Fibroblast of mammary gland (primary cell): ENCODE measurements around the gene ASAP2.

Source experiments
- DNase-seq: peaks from one replicate; pipeline ENCODE4 v3.0.0-alpha.2; 2010; ENCODE audit warnings: low read depth
- H3K4me3 ChIP-seq: 2 replicates; pipeline ENCODE4 v1.5.1; 2011; ENCODE audit warnings: low read depth, mild to moderate bottlenecking, low read length, moderate library complexity; ENCODE audit not compliant: control insufficient read depth
- TF ChIP-seq, protein P1 (sequence below): conservative IDR thresholded peaks from 2 replicates; pipeline ENCODE4 v1.5.1; 2011; ENCODE audit warnings: low read depth, low read length, inconsistent platforms; ENCODE audit not compliant: control insufficient read depth, insufficient read depth

Gene ASAP2

DNA sequence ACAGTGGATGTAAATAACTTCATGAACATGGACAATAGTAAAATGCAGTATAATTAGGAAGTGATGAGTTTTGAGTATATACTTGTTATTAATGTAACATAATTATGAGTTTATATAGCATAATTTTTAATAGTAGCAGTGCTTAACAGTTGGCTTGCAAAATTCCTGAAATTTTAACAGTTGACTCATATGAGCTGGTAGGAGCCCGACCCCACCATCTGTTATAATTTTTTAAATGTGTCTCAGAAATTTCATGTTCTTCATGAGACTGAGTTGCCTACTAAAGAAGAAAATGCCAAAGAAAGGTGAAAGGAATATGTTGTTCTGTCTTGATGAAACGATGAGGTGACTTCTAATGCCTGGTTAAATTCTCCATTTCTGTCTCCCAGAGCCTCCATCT lies 154.1 kb downstream of the ASAP2 start:
- H3K4me3 ChIP-seq = no peak overlapping the region
- no peak for DNase-seq
- TF ChIP-seq, protein P1, sequence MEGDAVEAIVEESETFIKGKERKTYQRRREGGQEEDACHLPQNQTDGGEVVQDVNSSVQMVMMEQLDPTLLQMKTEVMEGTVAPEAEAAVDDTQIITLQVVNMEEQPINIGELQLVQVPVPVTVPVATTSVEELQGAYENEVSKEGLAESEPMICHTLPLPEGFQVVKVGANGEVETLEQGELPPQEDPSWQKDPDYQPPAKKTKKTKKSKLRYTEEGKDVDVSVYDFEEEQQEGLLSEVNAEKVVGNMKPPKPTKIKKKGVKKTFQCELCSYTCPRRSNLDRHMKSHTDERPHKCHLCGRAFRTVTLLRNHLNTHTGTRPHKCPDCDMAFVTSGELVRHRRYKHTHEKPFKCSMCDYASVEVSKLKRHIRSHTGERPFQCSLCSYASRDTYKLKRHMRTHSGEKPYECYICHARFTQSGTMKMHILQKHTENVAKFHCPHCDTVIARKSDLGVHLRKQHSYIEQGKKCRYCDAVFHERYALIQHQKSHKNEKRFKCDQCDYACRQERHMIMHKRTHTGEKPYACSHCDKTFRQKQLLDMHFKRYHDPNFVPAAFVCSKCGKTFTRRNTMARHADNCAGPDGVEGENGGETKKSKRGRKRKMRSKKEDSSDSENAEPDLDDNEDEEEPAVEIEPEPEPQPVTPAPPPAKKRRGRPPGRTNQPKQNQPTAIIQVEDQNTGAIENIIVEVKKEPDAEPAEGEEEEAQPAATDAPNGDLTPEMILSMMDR = no peak

DNA sequence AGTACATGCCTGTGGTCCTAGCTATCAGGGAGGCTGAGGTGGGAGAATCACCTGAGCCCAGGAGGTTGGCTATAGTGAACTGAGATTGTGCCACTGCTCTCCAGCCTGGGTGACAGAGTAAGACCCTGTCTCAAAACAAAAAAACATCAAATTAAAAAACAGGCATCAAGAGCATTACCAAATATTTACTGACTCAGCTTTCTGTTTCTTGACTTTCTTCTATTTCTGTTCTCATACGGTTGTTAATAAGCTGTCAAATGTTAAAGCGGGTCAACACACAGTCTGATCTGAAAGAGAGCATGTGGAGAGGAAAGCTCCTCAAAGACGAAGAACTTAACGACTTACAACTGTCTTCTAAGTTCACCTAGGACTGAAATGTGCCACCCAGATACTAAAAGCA lies 157.8 kb downstream of the ASAP2 start:
- no peak overlapping the region for H3K4me3 ChIP-seq
- TF ChIP-seq, protein P1 = no peak
- DNase-seq = no peak

DNA sequence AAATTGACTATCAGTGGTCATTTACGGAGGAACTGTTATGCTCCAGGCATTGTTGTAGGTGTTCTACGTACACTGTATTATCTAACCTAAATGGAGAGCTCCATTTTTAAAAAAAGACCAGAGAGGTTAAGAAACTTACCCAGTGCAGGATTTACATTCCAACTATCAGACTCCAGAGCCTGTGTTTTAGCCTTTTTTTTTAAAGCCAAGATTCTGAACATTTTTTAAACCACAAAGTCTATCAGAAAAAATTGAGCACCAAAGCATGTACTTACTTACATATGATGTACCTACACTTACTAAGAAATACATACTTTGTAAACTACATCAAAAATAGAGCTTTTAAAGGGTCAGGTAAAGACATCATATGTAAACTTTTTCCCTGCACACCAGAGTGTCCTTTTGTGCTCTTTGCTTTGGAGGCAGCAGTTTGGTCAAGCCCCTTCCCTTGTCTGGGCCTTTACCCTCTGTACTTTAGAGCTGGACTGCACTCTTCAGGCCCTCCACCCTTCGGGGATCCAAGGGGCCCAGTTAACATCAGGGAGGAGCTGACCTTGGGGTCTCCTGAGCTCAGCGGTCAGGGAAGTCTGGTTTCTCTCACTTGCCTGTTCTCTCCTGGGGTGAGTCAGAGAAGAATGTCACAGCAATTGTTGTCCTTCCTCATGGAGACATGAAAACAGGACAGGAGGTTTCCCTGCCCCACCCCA lies 158.3 kb downstream of the ASAP2 start:
- no peak overlapping the region for H3K4me3 ChIP-seq
- DNase-seq = no peak
- TF ChIP-seq, protein P1 = no peak

DNA sequence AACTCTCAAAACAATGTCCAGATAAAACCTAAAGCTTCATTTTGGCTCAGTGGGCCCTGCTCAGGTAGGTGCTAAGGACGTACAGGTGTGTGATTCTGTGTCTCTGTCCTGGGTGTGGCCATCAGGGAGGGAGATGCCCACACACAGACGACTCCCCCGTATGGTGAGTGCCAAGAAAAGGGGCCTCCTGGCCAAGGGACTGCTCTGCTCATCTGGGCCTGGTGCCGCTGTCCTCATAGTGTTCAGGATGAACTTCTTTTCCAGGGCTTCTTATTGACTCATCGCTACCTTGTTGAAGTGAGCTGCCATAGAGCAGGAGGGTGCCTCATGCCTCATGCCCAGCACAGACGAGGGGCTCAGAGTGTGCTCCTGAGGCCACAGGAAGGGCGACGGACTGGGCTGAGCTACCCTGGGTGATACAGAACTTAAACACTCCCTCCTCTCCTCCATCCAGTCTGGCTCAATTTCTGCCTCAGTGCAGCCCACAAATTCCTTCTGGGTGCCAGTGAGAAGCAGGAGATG lies 158.9 kb downstream of the ASAP2 start:
- TF ChIP-seq, protein P1 = no peak
- no peak for DNase-seq
- no peak overlapping the region for H3K4me3 ChIP-seq

DNA sequence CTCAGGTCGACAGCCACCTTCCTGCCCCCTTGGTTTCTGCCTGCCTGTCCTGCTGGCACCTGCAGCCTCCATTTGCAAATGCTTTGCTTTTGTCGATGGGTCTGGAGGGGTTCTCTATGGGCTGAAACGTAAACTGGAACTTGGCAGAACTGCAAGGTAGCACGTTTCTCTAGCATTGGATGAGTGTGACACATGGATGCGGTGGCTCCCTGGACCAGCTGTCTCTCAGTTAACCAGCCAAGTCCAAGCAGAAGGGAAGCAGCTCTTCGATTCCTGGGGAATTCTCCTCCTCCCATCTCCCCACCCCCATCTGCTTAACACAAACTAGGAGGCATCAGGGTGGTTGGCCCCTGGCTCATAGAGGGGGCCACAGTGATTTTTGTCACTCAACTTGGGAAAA lies 159.4 kb downstream of the ASAP2 start:
- TF ChIP-seq, protein P1 = no peak
- no peak for DNase-seq
- no peak overlapping the region for H3K4me3 ChIP-seq

DNA sequence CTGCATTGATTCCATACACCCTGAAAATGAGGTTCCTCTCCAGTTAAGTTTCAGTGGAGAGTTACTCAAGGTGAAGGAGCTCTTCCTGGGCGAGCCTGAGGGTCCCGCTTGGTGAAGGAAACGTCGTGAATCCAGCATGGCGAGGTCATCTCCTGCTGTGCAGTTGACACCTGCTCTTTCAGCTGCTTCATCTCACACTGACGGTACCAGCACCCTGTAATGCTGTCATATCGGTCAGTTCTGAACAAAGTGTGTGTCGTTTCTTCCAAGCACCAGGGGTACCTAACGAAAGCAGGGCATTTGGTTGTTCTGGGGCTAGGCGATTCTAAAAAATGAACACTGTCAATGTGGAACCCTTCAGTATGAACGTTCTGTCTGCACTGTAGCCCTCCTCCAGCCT lies 164.1 kb downstream of the ASAP2 start:
- H3K4me3 ChIP-seq = no peak overlapping the region
- no peak for DNase-seq
- TF ChIP-seq, protein P1 = no peak
